ENCODE data around the gene PIPOX.

Gene PIPOX

GRCh38 chr17:29103341-29103740, 60.4 kb downstream of the PIPOX start:
- no peak for DNase-seq

Measured in NCI-H526 treated with DMSO at 0.1 percent for 48 hours (cell line).